Fibroblast of upper back skin (primary cell): ENCODE results near the gene MTCH1.
A peak's percentile ranks its signal among the peaks of the same experiment; 100 is the strongest.
"Not testable (repeated sequence)": the region's sequence is repeated elsewhere in the genome, so short reads cannot be mapped to it uniquely, and the experiment has no call there.

Experiments
- DNase-seq: peaks from one replicate; pipeline ENCODE4 v3.0.0-alpha.2; 2013

MTCH1 gene

GRCh38 chr6:37016995-37017394 is 31.0 kb upstream of the MTCH1 start:
- DNase-seq, result no peak

DNA sequence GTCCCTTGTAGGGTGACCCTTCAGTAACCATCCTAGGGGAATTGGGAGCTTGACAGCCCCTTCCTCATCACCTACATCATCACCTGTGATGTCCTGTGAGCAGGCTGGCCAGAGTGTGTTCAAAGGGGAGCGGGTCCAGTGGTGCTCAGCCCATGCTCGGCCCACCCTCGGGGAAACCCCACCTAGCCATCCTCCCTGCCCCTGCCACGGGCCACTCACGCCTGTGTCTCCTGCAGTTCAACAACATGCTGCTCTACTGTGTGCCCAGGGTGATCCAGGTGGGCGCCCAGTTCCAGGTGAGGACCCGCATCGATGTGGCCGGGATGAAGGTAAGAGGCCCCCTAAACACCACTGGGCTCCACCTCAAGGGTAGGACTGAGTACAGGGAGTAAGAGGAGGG is 29.5 kb upstream of the MTCH1 start:
- DNase-seq, result no peak

DNA sequence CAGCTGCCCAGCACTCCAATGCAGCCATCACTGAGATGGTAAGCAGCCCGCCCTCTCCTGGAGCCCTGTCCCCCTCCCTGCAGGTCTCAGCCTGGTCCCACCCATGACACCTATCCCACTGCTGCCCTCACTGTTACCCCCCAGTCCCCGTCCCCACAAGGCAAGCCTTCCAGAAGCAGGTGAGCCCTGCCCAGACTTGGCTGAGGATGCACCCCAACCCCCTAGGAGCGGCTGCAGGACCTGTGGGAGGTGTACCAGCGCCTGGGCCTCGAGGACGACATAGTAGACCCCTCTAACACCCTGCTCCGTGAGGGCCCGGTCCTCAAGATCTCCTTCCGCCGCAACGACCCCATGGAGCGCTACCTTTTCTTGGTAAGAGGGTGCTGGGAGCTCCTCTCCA is 28.7 kb upstream of the MTCH1 start:
- DNase-seq, result no peak

GRCh38 chr6:37013516-37014491 is 27.8 kb upstream of the MTCH1 start:
- no peak for DNase-seq

DNA sequence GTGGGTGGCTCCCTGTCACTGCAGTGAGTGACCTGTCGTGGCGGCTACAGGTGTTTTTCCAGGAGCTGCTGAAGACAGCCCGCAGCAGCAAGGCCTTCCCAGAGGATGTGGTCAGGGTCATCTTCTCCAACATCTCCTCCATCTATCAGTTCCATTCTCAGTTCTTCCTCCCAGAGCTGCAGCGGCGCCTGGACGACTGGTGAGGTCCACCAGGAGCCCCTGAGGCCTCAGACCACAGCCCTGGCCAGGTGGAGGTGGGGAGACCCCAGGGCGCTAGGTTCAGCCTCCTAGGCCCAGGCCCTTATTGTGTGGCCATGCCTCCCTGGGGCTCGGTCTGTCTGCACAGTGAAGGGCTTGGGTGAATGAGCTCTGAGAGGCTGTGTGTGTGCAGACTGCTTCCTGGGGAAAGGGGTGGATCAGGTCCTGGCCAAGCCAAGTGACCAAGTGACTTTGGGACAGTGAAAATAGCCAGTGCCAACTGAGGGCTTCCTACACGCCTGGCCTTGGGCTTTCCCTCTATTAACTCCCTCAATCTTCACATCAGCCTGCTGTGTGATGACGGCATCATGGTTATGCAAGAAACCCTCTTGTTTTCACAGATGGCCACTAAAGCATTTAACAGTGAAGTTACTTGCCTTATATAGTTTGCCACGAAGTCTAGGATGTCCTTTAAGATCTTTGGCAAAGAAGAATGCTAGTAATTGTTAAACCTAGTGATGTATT is 25.8 kb upstream of the MTCH1 start:
- DNase-seq, result peak; percentile 50

GRCh38 chr6:37010402-37010892 is 24.5 kb upstream of the MTCH1 start:
- no peak for DNase-seq

GRCh38 chr6:37008484-37009465 is 22.8 kb upstream of the MTCH1 start:
- no peak for DNase-seq

DNA sequence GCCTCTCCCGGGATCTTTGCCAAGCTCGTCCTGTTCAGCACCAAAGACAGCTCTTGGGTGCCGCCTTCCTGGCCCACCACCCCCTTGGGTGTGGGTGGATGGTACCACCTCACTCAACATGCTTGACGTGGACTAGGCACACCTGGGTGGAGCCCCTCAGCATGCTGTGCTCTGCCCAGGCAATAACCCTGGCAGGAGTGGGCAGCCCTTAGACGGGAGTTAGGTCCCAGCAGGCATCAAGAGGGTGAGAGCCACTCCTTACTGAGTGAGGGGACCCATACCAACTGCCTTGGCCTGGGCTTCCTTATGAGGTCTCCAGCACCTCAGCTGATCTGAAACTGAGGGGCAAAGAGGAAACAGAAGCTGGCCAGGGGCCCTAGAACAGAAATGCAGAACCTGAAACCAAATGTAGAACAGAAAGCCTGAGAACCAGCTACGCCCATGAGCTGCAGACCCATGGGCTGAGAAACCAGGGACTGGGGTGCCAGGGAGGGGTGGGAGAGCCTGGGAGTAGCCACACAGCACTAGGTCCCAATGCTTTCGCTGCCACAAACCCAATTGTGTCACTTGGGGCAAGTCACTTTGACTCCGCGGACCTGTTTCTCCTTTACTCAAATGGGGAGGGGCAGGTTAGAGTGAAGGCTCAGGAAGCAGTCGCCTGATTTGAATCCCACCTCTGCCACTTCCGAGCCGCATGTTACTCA is 21.5 kb upstream of the MTCH1 start:
- DNase-seq, result no peak

GRCh38 chr6:37006793-37007339 is 20.9 kb upstream of the MTCH1 start:
- DNase-seq, result peak; percentile 26

DNA sequence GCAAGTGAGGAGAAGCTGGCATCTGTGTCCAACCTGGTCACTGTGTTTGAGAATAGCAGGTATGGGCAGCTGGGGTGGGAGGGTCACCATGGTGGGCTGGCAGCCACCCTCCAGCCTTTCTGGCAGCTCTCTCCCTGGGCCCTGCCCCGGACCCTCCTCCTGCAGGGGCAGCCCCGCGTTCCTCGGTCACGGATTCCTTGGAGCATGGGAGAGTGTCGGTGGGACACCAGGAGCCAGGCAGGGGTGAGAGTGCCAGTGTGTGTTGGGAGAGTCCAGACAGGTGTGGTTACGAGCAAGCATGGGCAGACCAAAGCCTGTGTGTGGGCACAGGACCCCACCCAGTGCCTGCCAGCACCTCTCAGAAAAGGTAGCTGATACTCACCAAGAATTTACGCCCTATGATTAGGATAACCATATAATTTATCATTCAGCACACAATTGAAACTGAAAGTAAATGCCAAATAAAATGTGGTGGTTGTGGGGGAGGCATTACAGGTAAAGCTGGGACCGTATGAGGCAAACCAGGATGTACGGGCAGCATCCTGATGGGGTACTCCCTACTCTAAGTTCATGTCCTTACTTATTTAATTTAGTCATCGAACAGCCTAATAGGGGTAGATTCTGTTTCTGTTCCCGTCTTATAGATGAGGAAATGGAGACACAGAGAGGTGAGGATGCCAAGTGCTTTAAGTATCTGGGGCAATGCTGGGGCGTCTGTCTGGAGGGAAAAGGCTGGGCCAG is 20.0 kb upstream of the MTCH1 start:
- no peak for DNase-seq

DNA sequence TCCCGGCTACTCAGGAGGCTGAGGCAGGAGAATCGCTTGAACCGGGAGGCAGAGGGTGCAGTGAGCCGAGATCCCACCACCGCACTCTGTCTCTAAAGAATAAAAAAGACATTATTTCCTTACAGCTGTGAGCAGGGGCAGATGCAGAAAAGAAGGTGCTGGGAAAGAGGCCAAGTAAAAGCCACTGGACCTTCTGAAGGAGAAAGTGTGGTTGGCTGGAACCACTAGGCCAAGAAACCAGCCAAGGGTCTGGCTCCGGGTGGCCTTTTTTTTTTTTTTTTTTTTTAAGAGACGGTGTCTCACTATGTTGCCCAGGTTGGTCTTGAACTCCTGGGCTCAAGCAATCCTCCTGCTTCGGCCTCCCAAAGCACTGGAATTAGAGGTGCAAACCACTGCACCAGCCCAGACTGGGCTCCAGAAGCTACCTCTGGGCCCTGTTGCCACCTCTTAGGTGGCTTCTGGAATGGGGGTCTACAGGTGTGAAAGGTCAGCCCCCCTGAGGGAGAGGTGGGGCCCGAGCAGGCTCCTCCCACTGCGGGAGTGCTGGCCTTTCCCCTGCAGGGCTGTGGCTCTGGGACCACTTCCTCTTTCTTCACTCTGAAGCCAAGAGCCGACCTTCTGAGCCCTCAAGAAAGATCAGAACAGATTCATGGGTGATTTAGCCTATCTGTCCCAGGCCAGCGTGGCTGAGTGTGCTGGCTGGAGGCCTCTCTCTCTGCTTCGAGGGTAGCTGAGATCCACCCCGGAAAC is 19.2 kb upstream of the MTCH1 start, which contains the start of gene FGD2:
Gene FGD2 (plus strand): TSS at position 595 of the 750 bp plus-strand sequence. CDS start 163 bp downstream, outside the sequence.
- DNase-seq, result no peak

DNA sequence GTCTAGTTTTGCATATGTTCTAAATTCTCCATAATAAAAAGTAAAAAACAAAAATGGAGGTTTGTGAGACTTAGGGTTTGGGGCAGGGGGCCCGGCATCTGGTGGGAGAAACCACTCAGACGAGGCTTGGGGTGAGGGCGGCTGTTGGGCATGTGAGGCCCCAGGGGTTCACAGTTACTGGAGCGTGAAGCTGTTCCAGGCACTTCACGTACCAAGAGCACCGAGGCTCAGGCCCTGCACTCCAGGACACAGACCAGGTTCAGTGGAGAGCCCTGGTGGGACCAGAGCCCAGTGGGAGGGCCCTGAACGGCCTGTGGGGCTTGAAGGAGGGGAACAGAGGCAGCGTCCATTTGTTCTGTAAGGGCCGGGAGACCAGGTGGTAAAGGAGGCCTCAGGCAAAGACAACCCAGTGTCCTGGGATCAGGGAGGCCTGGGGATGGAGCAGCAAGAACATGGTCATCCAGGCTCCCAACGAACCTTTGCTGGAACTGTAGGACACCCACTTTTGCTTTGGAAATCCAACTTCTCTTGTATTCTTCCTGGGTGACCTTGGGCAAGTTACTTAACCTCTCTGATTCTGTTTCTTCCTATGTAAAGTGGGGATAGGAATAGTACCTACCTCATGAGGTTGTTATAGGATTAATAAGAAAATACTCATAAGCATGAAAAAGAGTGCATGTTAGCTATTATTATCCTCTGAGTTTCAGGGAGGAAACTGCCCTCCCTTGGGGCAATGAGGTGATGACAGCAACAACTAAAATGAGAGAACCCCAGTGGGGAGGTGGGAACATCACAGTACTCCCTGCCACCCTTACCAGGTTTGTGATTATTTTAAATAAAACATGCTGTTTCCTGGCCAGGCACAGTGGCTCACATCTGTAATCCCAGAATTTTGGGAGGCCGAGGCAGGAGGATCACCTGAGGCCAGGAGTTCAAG is 18.3 kb upstream of the MTCH1 start:
- no peak for DNase-seq

DNA sequence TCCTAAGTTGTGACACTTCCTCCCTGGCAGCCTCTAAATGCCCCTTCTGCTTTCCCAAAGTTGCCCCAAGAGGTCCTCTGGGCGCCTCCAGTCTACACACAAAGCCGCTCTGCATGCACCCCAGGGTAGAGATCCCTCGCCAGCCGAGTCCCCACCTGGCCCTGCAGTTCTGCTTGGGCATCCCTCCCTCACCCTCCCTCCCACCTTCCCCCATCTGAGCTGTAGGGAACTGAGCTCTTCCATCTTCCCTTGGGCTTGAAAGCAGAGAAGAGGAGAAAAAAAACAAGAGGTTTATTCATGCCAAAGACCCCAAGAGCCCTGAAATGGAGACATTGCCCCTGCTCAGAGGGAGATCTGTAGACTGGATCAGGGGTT is 13.7 kb upstream of the MTCH1 start:
- no peak for DNase-seq

- no peak for DNase-seq
These were observed 13.2 kb upstream of the MTCH1 start for GRCh38 chr6:36999061-36999750.

- no peak for DNase-seq
These were observed 12.7 kb upstream of the MTCH1 start for GRCh38 chr6:36998723-36999038.

- no peak for DNase-seq
These were observed 12.1 kb upstream of the MTCH1 start for GRCh38 chr6:36997811-36998722.

- DNase-seq, result not testable (repeated sequence)
These were observed 4.4 kb upstream of the MTCH1 start for GRCh38 chr6:36990401-36990800.
